Measurements from ENCODE around the gene VWA5B1. TPM values are rescaled to one million over a fixed set of nuclear protein-coding genes. Genes with fewer than 3 reads are reported as not detected.

Gene VWA5B1
- total and polyA plus RNA-seq, 2 experiments from 2014 or later = 0.16 to 1.0 TPM

DNA sequence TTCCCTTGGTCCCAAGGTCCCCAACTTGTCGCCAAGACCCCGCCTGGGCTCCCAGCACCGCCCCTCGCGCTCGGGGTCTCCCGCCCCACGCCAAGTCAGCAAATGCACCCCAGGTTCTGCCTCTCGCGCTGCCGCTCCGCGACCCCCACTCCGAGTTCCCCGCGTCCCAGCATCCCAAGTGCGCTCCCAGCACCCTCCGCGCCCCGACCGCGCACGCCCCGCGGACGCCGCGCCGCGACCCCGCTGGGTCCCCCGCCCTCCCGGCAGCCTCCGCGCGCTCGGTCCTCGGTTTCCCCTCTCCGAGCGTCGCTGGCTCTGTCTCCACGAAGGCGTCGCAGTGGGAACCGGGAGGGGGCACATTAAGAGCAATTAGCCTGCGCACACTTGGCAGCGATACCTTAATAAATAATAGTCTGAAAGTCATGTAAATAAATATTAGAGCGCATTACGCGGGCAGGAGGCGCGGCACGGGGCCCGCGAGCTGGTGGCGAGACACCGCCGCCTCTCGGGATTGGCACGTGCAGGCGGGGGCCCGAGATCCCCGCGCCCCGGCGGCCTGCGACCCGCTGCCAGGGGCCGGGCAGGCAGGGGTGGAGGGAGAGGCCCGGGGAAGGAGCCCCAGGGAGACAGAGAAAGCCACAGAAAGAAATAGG lies 75.9 kb downstream of the VWA5B1 start:
- no peaks in the 10 kb centered on the region; the same call in 2 of the 3 replicates for H3K36me3 Mint-ChIP-seq (ENCODE audit: low read depth)
- Histone ChIP-seq H4K20me1 (replicated peaks; ENCODE audit: insufficient read depth) (no peaks in the 10 kb centered on the region; the same call in 1 of the 2 replicates), H3K4me2 (peak overlapping the region; percentile 94), H3K27ac (ENCODE audit: low read depth) (no peak overlapping the region), H2AFZ (peak overlapping the region; percentile 99), H3K9me2 (ENCODE audit: insufficient read depth) (no peaks in the 10 kb centered on the region), H3K79me2 (replicated peaks; ENCODE audit: insufficient read depth) (no peaks in the 10 kb centered on the region), H3F3A (replicated peaks; ENCODE audit: low read depth) (no peaks in the 10 kb centered on the region), H3K4me3 (peak overlapping the region; percentile 68), H3K27me3 (ENCODE audit: insufficient read depth) (peaks cover 89% of the 10 kb centered on the region), H3K36me3 (ENCODE audit: insufficient read depth) (no peaks in the 10 kb centered on the region), H3K4me1 (ENCODE audit: insufficient read depth) (no peaks in the 10 kb centered on the region)
- peak overlapping the region; percentile 72 for H3K4me3 Mint-ChIP-seq
- DNase-seq (ENCODE audit: low spot score) (no peak), ATAC-seq (peak; percentile 4; the same call in 2 of the 3 replicates)
- H3K27me3 Mint-ChIP-seq (ENCODE audit: insufficient read depth, low read depth, poor library complexity) = peaks cover 51% of the 10 kb centered on the region
- H3K4me1 Mint-ChIP-seq = peaks cover 13% of the 10 kb centered on the region
- TF ChIP-seq EZH2 (IDR thresholded peaks at IDR 0.05; ENCODE audit: low read depth, unreplicated experiment) (peak; percentile 37), REST (IDR thresholded peaks at IDR 0.05; ENCODE audit: unreplicated experiment) (no peak)
- no peaks in the 10 kb centered on the region for H3K9me3 Mint-ChIP-seq
- no peak overlapping the region for H3K27ac Mint-ChIP-seq

DNA sequence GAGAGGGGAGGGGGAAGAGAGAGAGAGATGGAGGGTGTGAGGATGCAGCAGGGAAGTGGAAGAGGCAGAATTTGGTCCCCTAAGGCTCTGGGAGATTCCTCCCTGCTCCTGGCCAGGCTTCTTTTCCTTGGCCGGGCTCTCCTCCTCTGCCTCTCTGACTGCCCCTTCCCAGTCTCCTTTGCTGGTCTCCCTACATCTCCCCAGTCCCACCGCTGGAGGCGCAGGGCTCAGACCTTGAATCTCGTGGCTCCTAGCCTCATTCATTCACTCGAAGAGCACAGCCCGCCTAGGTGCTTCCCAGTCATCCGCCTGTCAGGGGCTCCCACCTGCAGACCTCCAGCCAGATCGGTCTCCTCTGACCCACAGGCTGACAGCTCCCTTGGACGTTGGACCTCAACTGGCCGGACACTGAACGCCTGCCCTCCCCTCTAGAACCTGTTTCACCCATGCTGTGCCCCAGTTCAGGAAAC lies 76.5 kb downstream of the VWA5B1 start:
- H3F3A ChIP-seq (replicated peaks; ENCODE audit: low read depth) = no peaks in the 10 kb centered on the region
- no peaks in the 10 kb centered on the region for H3K9me3 Mint-ChIP-seq
- H3K4me1 Mint-ChIP-seq = peaks cover 12% of the 10 kb centered on the region
- DNase-seq (ENCODE audit: low spot score) (peak; percentile 92), ATAC-seq (peak; percentile 96)
- peak overlapping the region; percentile 99 for H2AFZ ChIP-seq
- peaks cover 51% of the 10 kb centered on the region for H3K27me3 Mint-ChIP-seq (ENCODE audit: insufficient read depth, low read depth, poor library complexity)
- H3K36me3 Mint-ChIP-seq (ENCODE audit: low read depth) = no peaks in the 10 kb centered on the region; the same call in 2 of the 3 replicates
- H3K4me3 ChIP-seq = peak overlapping the region; percentile 68
- no peaks in the 10 kb centered on the region for H3K4me1 ChIP-seq (ENCODE audit: insufficient read depth)
- H3K27ac Mint-ChIP-seq = no peak overlapping the region
- H3K27me3 ChIP-seq (ENCODE audit: insufficient read depth) = peaks cover 87% of the 10 kb centered on the region
- H3K4me3 Mint-ChIP-seq = peak overlapping the region; percentile 72
- H3K36me3 ChIP-seq (ENCODE audit: insufficient read depth) = no peaks in the 10 kb centered on the region
- H4K20me1 ChIP-seq (replicated peaks; ENCODE audit: insufficient read depth) = no peaks in the 10 kb centered on the region; the same call in 1 of the 2 replicates
- H3K27ac ChIP-seq (ENCODE audit: low read depth) = no peak overlapping the region
- H3K79me2 ChIP-seq (replicated peaks; ENCODE audit: insufficient read depth) = no peaks in the 10 kb centered on the region
- no peaks in the 10 kb centered on the region for H3K9me2 ChIP-seq (ENCODE audit: insufficient read depth)
- peak overlapping the region; percentile 94 for H3K4me2 ChIP-seq
- TF ChIP-seq EZH2phosphoT487 (IDR thresholded peaks at IDR 0.05; ENCODE audit: unreplicated experiment) = no peak
- TF ChIP-seq, protein P1, sequence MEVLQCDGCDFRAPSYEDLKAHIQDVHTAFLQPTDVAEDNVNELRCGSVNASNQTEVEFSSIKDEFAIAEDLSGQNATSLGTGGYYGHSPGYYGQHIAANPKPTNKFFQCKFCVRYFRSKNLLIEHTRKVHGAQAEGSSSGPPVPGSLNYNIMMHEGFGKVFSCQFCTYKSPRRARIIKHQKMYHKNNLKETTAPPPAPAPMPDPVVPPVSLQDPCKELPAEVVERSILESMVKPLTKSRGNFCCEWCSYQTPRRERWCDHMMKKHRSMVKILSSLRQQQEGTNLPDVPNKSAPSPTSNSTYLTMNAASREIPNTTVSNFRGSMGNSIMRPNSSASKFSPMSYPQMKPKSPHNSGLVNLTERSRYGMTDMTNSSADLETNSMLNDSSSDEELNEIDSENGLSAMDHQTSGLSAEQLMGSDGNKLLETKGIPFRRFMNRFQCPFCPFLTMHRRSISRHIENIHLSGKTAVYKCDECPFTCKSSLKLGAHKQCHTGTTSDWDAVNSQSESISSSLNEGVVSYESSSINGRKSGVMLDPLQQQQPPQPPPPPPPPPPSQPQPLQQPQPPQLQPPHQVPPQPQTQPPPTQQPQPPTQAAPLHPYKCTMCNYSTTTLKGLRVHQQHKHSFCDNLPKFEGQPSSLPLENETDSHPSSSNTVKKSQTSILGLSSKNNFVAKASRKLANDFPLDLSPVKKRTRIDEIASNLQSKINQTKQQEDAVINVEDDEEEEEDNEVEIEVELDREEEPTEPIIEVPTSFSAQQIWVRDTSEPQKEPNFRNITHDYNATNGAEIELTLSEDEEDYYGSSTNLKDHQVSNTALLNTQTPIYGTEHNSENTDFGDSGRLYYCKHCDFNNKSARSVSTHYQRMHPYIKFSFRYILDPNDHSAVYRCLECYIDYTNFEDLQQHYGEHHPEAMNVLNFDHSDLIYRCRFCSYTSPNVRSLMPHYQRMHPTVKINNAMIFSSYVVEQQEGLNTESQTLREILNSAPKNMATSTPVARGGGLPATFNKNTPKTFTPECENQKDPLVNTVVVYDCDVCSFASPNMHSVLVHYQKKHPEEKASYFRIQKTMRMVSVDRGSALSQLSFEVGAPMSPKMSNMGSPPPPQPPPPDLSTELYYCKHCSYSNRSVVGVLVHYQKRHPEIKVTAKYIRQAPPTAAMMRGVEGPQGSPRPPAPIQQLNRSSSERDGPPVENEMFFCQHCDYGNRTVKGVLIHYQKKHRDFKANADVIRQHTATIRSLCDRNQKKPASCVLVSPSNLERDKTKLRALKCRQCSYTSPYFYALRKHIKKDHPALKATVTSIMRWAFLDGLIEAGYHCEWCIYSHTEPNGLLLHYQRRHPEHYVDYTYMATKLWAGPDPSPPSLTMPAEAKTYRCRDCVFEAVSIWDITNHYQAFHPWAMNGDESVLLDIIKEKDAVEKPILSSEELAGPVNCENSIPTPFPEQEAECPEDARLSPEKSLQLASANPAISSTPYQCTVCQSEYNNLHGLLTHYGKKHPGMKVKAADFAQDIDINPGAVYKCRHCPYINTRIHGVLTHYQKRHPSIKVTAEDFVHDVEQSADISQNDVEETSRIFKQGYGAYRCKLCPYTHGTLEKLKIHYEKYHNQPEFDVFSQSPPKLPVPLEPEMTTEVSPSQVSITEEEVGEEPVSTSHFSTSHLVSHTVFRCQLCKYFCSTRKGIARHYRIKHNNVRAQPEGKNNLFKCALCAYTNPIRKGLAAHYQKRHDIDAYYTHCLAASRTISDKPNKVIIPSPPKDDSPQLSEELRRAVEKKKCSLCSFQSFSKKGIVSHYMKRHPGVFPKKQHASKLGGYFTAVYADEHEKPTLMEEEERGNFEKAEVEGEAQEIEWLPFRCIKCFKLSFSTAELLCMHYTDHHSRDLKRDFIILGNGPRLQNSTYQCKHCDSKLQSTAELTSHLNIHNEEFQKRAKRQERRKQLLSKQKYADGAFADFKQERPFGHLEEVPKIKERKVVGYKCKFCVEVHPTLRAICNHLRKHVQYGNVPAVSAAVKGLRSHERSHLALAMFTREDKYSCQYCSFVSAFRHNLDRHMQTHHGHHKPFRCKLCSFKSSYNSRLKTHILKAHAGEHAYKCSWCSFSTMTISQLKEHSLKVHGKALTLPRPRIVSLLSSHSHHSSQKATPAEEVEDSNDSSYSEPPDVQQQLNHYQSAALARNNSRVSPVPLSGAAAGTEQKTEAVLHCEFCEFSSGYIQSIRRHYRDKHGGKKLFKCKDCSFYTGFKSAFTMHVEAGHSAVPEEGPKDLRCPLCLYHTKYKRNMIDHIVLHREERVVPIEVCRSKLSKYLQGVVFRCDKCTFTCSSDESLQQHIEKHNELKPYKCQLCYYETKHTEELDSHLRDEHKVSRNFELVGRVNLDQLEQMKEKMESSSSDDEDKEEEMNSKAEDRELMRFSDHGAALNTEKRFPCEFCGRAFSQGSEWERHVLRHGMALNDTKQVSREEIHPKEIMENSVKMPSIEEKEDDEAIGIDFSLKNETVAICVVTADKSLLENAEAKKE (CRISPR knock-in tag; IDR thresholded peaks at IDR 0.05) = peak; percentile 50; the same call in 1 of the 2 replicates
- no peak for TF ChIP-seq STAT1 (IDR thresholded peaks at IDR 0.05; ENCODE audit: unreplicated experiment)
- TF ChIP-seq, protein P2, sequence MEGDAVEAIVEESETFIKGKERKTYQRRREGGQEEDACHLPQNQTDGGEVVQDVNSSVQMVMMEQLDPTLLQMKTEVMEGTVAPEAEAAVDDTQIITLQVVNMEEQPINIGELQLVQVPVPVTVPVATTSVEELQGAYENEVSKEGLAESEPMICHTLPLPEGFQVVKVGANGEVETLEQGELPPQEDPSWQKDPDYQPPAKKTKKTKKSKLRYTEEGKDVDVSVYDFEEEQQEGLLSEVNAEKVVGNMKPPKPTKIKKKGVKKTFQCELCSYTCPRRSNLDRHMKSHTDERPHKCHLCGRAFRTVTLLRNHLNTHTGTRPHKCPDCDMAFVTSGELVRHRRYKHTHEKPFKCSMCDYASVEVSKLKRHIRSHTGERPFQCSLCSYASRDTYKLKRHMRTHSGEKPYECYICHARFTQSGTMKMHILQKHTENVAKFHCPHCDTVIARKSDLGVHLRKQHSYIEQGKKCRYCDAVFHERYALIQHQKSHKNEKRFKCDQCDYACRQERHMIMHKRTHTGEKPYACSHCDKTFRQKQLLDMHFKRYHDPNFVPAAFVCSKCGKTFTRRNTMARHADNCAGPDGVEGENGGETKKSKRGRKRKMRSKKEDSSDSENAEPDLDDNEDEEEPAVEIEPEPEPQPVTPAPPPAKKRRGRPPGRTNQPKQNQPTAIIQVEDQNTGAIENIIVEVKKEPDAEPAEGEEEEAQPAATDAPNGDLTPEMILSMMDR (conservative IDR thresholded peaks at IDR 0.05; ENCODE audit: low read depth in 2 of 2) = peak; percentile 65 to 74

All from GM23338 (cell line).